ENCODE measurements around the gene RUBCNL. TPM values are rescaled to one million over a fixed set of nuclear protein-coding genes. Genes with fewer than 3 reads are reported as not detected.

The RUBCNL gene
- total RNA-seq, 4 donors from 2014 or later, result 0.42 to 0.78 TPM; not detected in 2

- Histone ChIP-seq H3K27ac (no peak overlapping the region), H3K4me1 (no peaks in the 10 kb centered on the region), H3K36me3 (no peaks in the 10 kb centered on the region), H3K27me3 (no peaks in the 10 kb centered on the region), H3K4me3 (no peak overlapping the region), H3K9me3 (no peaks in the 10 kb centered on the region)
- no peak for TF ChIP-seq POLR2A (IDR thresholded peaks at IDR 0.05)
- in situ Hi-C loops (cut with MboI; ENCODE audit: low sequenced_read_pairs in 4 of 4), result no loop called here
- no peak for DNase-seq
- peak in 1 of 2 donors; percentile 39 for ATAC-seq
- intact Hi-C loops (cut with DNase I; ENCODE audit: low total_unique reads), result no loop called here
Measured at GRCh38 chr13:46403851-46404732, 17.0 kb upstream of the RUBCNL start.

GRCh38 chr13:46402178-46402577 is 15.1 kb upstream of the RUBCNL start:
- Histone ChIP-seq H3K27ac (no peak overlapping the region), H3K4me1 (no peaks in the 10 kb centered on the region), H3K4me3 (no peak overlapping the region), H3K27me3 (no peaks in the 10 kb centered on the region), H3K36me3 (no peaks in the 10 kb centered on the region), H3K9me3 (no peaks in the 10 kb centered on the region)
- intact Hi-C loops (cut with DNase I; ENCODE audit: low total_unique reads), result no loop called here
- DNase-seq (no peak), ATAC-seq (no peak)
- TF ChIP-seq POLR2A (IDR thresholded peaks at IDR 0.05) (no peak), CTCF (IDR thresholded peaks at IDR 0.05 in 4 of 5, conservative IDR thresholded peaks at IDR 0.05 in 1 of 5) (no peak)
- in situ Hi-C loops (cut with MboI; ENCODE audit: low sequenced_read_pairs in 4 of 4), result no loop called here

GRCh38 chr13:46401432-46401831 is 14.4 kb upstream of the RUBCNL start:
- no peak for DNase-seq
- no peak for TF ChIP-seq POLR2A (IDR thresholded peaks at IDR 0.05)
- intact Hi-C loops (cut with DNase I; ENCODE audit: low total_unique reads), result no loop called here
- H3K27me3 ChIP-seq, result no peaks in the 10 kb centered on the region
- no peaks in the 10 kb centered on the region for H3K9me3 ChIP-seq
- H3K36me3 ChIP-seq, result no peaks in the 10 kb centered on the region
- H3K4me1 ChIP-seq, result no peaks in the 10 kb centered on the region
- in situ Hi-C loops (cut with MboI; ENCODE audit: low sequenced_read_pairs in 4 of 4), result no loop called here
- H3K4me3 ChIP-seq, result no peak overlapping the region
- H3K27ac ChIP-seq, result no peak overlapping the region
- no peak for ATAC-seq

DNA sequence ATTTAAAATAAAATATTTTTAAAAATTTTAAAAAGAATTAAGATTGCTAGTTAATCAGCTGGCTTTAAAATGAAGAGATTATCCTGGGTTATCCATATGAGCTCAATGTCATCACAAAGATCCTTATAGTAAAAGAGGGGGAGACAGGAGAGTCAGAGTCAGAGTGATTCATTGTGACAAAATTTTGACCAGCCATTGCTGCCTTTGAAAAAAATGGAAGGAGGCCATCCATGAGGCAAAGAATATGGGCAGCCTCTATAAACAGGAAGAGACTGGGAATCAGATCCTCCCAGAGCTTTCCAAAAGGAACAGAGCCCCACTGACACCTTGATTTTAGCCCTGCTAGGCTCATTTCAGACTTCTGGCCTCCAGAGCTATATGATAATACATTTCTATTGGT is 9.3 kb upstream of the RUBCNL start:
- in situ Hi-C loops (cut with MboI; ENCODE audit: low sequenced_read_pairs in 4 of 4), result no loop called here
- Histone ChIP-seq H3K27ac (no peak overlapping the region), H3K4me3 (no peak overlapping the region), H3K9me3 (no peaks in the 10 kb centered on the region), H3K36me3 (no peaks in the 10 kb centered on the region), H3K27me3 (no peaks in the 10 kb centered on the region), H3K4me1 (no peaks in the 10 kb centered on the region)
- TF ChIP-seq CTCF (IDR thresholded peaks at IDR 0.05 in 4 of 5, conservative IDR thresholded peaks at IDR 0.05 in 1 of 5) (no peak), POLR2A (IDR thresholded peaks at IDR 0.05) (no peak)
- DNase-seq (no peak), ATAC-seq (no peak)
- intact Hi-C loops (cut with DNase I; ENCODE audit: low total_unique reads), result no loop called here

DNA sequence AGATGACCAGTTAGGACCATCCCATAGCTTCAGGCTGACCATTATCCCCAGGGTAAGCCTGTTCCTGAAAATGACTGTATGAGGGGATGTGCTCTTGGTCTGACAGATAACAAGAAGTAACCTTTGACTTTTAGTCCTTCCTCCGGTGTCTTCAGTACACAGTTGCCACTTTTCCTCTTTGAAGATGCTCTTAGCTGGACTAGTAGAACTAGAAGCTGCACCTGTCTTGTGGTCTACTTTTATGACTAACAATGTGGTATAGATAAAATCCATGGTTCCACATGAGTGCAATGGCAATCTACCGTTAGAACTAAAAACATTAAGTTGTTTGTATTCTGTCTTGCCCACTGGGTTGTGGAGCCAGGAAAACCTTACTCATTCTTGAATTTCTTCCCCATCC is 5.9 kb upstream of the RUBCNL start:
- no peaks in the 10 kb centered on the region for H3K4me1 ChIP-seq
- H3K36me3 ChIP-seq, result no peaks in the 10 kb centered on the region
- no peak for DNase-seq
- in situ Hi-C loops (cut with MboI; ENCODE audit: low sequenced_read_pairs in 4 of 4) (no loop called here), intact Hi-C loops (cut with DNase I; ENCODE audit: low total_unique reads) (no loop called here)
- no peak overlapping the region for H3K4me3 ChIP-seq
- no peak for TF ChIP-seq POLR2A (IDR thresholded peaks at IDR 0.05)
- TF ChIP-seq CTCF (IDR thresholded peaks at IDR 0.05 in 4 of 5, conservative IDR thresholded peaks at IDR 0.05 in 1 of 5), result no peak
- H3K27me3 ChIP-seq, result no peaks in the 10 kb centered on the region
- no peak overlapping the region for H3K27ac ChIP-seq
- no peaks in the 10 kb centered on the region for H3K9me3 ChIP-seq
- ATAC-seq, result no peak

Measured in gastrocnemius medialis (tissue), 4 donors.